ENCODE results near the gene CYTH4. TPM values are rescaled to one million over a fixed set of nuclear protein-coding genes. Genes with fewer than 3 reads are reported as not detected.

CYTH4 gene
- total RNA-seq, 2 experiments from 2014 or later = 30.5 to 34.0 TPM

- no peak overlapping the region for H3K4me3 Mint-ChIP-seq
- intact Hi-C loops (cut with micrococcal nuclease) = no loop called here
- peaks cover 13% of the 10 kb centered on the region for H3K4me1 Mint-ChIP-seq (ENCODE audit: low read depth)
- no peak for DNase-seq
- no peaks in the 10 kb centered on the region for H3K27me3 Mint-ChIP-seq (ENCODE audit: low read depth)
- CTCF ChIA-PET = interaction anchor here (1.4 kb wide), 1 partner anchor 16 kb away, joined by 3 read pairs; no protein-coding TSS in a partner anchor
- no peaks in the 10 kb centered on the region for H3K9me3 Mint-ChIP-seq
- H3K27ac Mint-ChIP-seq = no peak overlapping the region
- H3K36me3 Mint-ChIP-seq (ENCODE audit: low read depth) = no peaks in the 10 kb centered on the region
Measured at GRCh38 chr22:37275134-37275533, 7.2 kb upstream of the CYTH4 start.

- CTCF ChIA-PET = interaction anchor here (1.4 kb wide), 1 partner anchor 16 kb away, joined by 3 read pairs; no protein-coding TSS in a partner anchor
- intact Hi-C loops (cut with micrococcal nuclease) = no loop called here
- DNase-seq = peak; percentile 57
- no peaks in the 10 kb centered on the region for H3K9me3 Mint-ChIP-seq
- peaks cover 13% of the 10 kb centered on the region for H3K4me1 Mint-ChIP-seq (ENCODE audit: low read depth)
- no peaks in the 10 kb centered on the region for H3K36me3 Mint-ChIP-seq (ENCODE audit: low read depth)
- no peak overlapping the region for H3K4me3 Mint-ChIP-seq
- no peaks in the 10 kb centered on the region for H3K27me3 Mint-ChIP-seq (ENCODE audit: low read depth)
- H3K27ac Mint-ChIP-seq = no peak overlapping the region
Measured at GRCh38 chr22:37275622-37276021, 6.7 kb upstream of the CYTH4 start.

GRCh38 chr22:37276776-37277175 is 5.5 kb upstream of the CYTH4 start:
- no peaks in the 10 kb centered on the region for H3K9me3 Mint-ChIP-seq
- CTCF ChIA-PET = interaction anchor here (1.4 kb wide), 1 partner anchor 17 kb away, joined by 3 read pairs; no protein-coding TSS in a partner anchor
- H3K4me3 Mint-ChIP-seq = no peak overlapping the region
- intact Hi-C loops (cut with micrococcal nuclease) = no loop called here
- H3K4me1 Mint-ChIP-seq (ENCODE audit: low read depth) = peaks cover 15% of the 10 kb centered on the region
- H3K27ac Mint-ChIP-seq = no peak overlapping the region
- H3K36me3 Mint-ChIP-seq (ENCODE audit: low read depth) = no peaks in the 10 kb centered on the region
- no peaks in the 10 kb centered on the region for H3K27me3 Mint-ChIP-seq (ENCODE audit: low read depth)
- no peak for DNase-seq

- Mint-ChIP-seq H3K27ac (no peak overlapping the region), H3K36me3 (ENCODE audit: low read depth) (no peaks in the 10 kb centered on the region), H3K9me3 (no peaks in the 10 kb centered on the region), H3K4me1 (ENCODE audit: low read depth) (peaks cover 21% of the 10 kb centered on the region), H3K27me3 (ENCODE audit: low read depth) (no peaks in the 10 kb centered on the region), H3K4me3 (no peak overlapping the region)
- CTCF ChIA-PET = interaction anchor here (0.7 kb wide), 1 partner anchor 9 kb away, joined by 3 read pairs; no protein-coding TSS in a partner anchor
- no peak for DNase-seq
- intact Hi-C loops (cut with micrococcal nuclease) = no loop called here
Measured at GRCh38 chr22:37277384-37277783, 4.9 kb upstream of the CYTH4 start.

GRCh38 chr22:37278261-37278660 is 4.0 kb upstream of the CYTH4 start:
- H3K4me1 Mint-ChIP-seq (ENCODE audit: low read depth) = peaks cover 27% of the 10 kb centered on the region
- no peak overlapping the region for H3K4me3 Mint-ChIP-seq
- no peaks in the 10 kb centered on the region for H3K36me3 Mint-ChIP-seq (ENCODE audit: low read depth)
- no peak overlapping the region for H3K27ac Mint-ChIP-seq
- H3K27me3 Mint-ChIP-seq (ENCODE audit: low read depth) = no peaks in the 10 kb centered on the region
- CTCF ChIA-PET = interaction anchor here (0.5 to 0.8 kb wide), 2 partner anchors 11 to 12 kb away, joined by 3 to 4 read pairs; no protein-coding TSS in a partner anchor
- no peak for DNase-seq
- intact Hi-C loops (cut with micrococcal nuclease) = no loop called here
- no peaks in the 10 kb centered on the region for H3K9me3 Mint-ChIP-seq

- Mint-ChIP-seq H3K27me3 (ENCODE audit: low read depth) (no peaks in the 10 kb centered on the region), H3K9me3 (no peaks in the 10 kb centered on the region), H3K27ac (no peak overlapping the region), H3K4me3 (no peak overlapping the region), H3K4me1 (ENCODE audit: low read depth) (peaks cover 37% of the 10 kb centered on the region), H3K36me3 (ENCODE audit: low read depth) (peaks cover 1% of the 10 kb centered on the region)
- DNase-seq = no peak
- intact Hi-C loops (cut with micrococcal nuclease) = no loop called here
- CTCF ChIA-PET = interaction anchor here (1.5 to 4.6 kb wide), 2 partner anchors 12 to 36 kb away, joined by 8 to 17 read pairs; no protein-coding TSS in a partner anchor
Measured at GRCh38 chr22:37279331-37280181, 2.8 kb upstream of the CYTH4 start.

GRCh38 chr22:37280718-37281117 is 1.6 kb upstream of the CYTH4 start:
- peaks cover 41% of the 10 kb centered on the region for H3K4me1 Mint-ChIP-seq (ENCODE audit: low read depth)
- peak overlapping the region; percentile 4 for H3K4me3 Mint-ChIP-seq
- H3K36me3 Mint-ChIP-seq (ENCODE audit: low read depth) = peaks cover 1% of the 10 kb centered on the region

GRCh38 chr22:37281195-37281594 is 1.1 kb upstream of the CYTH4 start:
- Mint-ChIP-seq H3K9me3 (no peaks in the 10 kb centered on the region), H3K4me1 (ENCODE audit: low read depth) (peaks cover 42% of the 10 kb centered on the region), H3K27me3 (ENCODE audit: low read depth) (no peaks in the 10 kb centered on the region), H3K27ac (no peak overlapping the region), H3K4me3 (no peak overlapping the region), H3K36me3 (ENCODE audit: low read depth) (peaks cover 3% of the 10 kb centered on the region)
- no peak for DNase-seq
- intact Hi-C loops (cut with micrococcal nuclease) = no loop called here
- CTCF ChIA-PET = interaction anchor here (0.7 to 4.6 kb wide), 7 partner anchors 9 to 285 kb away, joined by 3 to 17 read pairs (median 5); no protein-coding TSS in a partner anchor

More at GRCh38 chr22:37280718-37281117, 1.6 kb upstream of the CYTH4 start:
- CTCF ChIA-PET = interaction anchor here (0.9 to 4.6 kb wide), 6 partner anchors 13 to 286 kb away, joined by 4 to 17 read pairs (median 6); no protein-coding TSS in a partner anchor
- H3K27me3 Mint-ChIP-seq (ENCODE audit: low read depth) = no peaks in the 10 kb centered on the region
- intact Hi-C loops (cut with micrococcal nuclease) = no loop called here
- H3K9me3 Mint-ChIP-seq = no peaks in the 10 kb centered on the region
- no peak overlapping the region for H3K27ac Mint-ChIP-seq
- DNase-seq = no peak

- intact Hi-C loops (cut with micrococcal nuclease) = loop anchor here (2.0 kb wide), 2 partner anchors 39 to 63 kb away; no protein-coding TSS in a partner anchor
- H3K36me3 Mint-ChIP-seq (ENCODE audit: low read depth) = peaks cover 5% of the 10 kb centered on the region
- H3K4me1 Mint-ChIP-seq (ENCODE audit: low read depth) = peaks cover 48% of the 10 kb centered on the region
- H3K27me3 Mint-ChIP-seq (ENCODE audit: low read depth) = no peaks in the 10 kb centered on the region
- DNase-seq = peak; percentile 40
- peak overlapping the region; percentile 97 for H3K27ac Mint-ChIP-seq
- H3K4me3 Mint-ChIP-seq = peak overlapping the region; percentile 85
- CTCF ChIA-PET = interaction anchor here (0.7 to 4.6 kb wide), 8 partner anchors 9 to 285 kb away, joined by 3 to 17 read pairs (median 5); no protein-coding TSS in a partner anchor
- no peaks in the 10 kb centered on the region for H3K9me3 Mint-ChIP-seq
Measured at GRCh38 chr22:37281646-37282384, 493 bp upstream of the CYTH4 start.

- Mint-ChIP-seq H3K4me3 (peak overlapping the region; percentile 85), H3K4me1 (ENCODE audit: low read depth) (peaks cover 61% of the 10 kb centered on the region), H3K27me3 (ENCODE audit: low read depth) (no peaks in the 10 kb centered on the region), H3K27ac (peak overlapping the region; percentile 97), H3K36me3 (ENCODE audit: low read depth) (peaks cover 6% of the 10 kb centered on the region), H3K9me3 (no peaks in the 10 kb centered on the region)
- CTCF ChIA-PET = interaction anchor here (1.3 to 4.6 kb wide), 4 partner anchors 15 to 283 kb away, joined by 3 to 17 read pairs (median 4); no protein-coding TSS in a partner anchor
- peak; percentile 65 for DNase-seq
- intact Hi-C loops (cut with micrococcal nuclease) = loop anchor here (2.0 kb wide), 2 partner anchors 41 to 65 kb away; no protein-coding TSS in a partner anchor
Measured at GRCh38 chr22:37283393-37283937, 1.2 kb downstream of the CYTH4 start.

- Mint-ChIP-seq H3K27me3 (ENCODE audit: low read depth) (no peaks in the 10 kb centered on the region), H3K9me3 (no peaks in the 10 kb centered on the region), H3K27ac (peak overlapping the region; percentile 97), H3K36me3 (ENCODE audit: low read depth) (peaks cover 6% of the 10 kb centered on the region), H3K4me1 (ENCODE audit: low read depth) (peaks cover 67% of the 10 kb centered on the region), H3K4me3 (peak overlapping the region; percentile 85)
- CTCF ChIA-PET = interaction anchor here (1.1 to 4.6 kb wide), 4 partner anchors 16 to 42 kb away, joined by 3 to 17 read pairs (median 6); no protein-coding TSS in a partner anchor
- DNase-seq = no peak
- intact Hi-C loops (cut with micrococcal nuclease) = no loop called here
Measured at GRCh38 chr22:37284126-37284804, 2.0 kb downstream of the CYTH4 start.

All from activated naive CD4-positive, alpha-beta T cell treated with anti-CD3 and anti-CD28 coated beads for 36 hours (primary cell).